NOMO-1 treated with DMSO at 0.1 percent for 48 hours (cell line): ENCODE measurements around the gene IRF2.
A peak's percentile ranks its signal among the peaks of the same experiment; 100 is the strongest.

Source experiments
- DNase-seq: peaks from one replicate; lab custom pipeline; 2025; ENCODE audit not compliant: unreplicated experiment; lab: John Stamatoyannopoulos, UW

The IRF2 gene

GRCh38 chr4:184433258-184433892, 41.0 kb downstream of the IRF2 start:
- peak; percentile 4 for DNase-seq

- no peak for DNase-seq
Measured at GRCh38 chr4:184432127-184432922, 42.0 kb downstream of the IRF2 start.

GRCh38 chr4:184430163-184430562, 44.2 kb downstream of the IRF2 start:
- DNase-seq = no peak

- no peak for DNase-seq
Measured at GRCh38 chr4:184428787-184429186, 45.6 kb downstream of the IRF2 start.

GRCh38 chr4:184427687-184428086, 46.7 kb downstream of the IRF2 start:
- DNase-seq = no peak

- DNase-seq = no peak
Measured at GRCh38 chr4:184427093-184427492, 47.3 kb downstream of the IRF2 start.

GRCh38 chr4:184424993-184425758, 49.2 kb downstream of the IRF2 start:
- DNase-seq = no peak

- no peak for DNase-seq
Measured at GRCh38 chr4:184424279-184424678, 50.1 kb downstream of the IRF2 start.

- DNase-seq = no peak
Measured at GRCh38 chr4:184423003-184423686, 51.2 kb downstream of the IRF2 start.

- no peak for DNase-seq
Measured at GRCh38 chr4:184422378-184422777, 52.0 kb downstream of the IRF2 start.

GRCh38 chr4:184421533-184422155, 52.7 kb downstream of the IRF2 start:
- DNase-seq = peak; percentile 20

GRCh38 chr4:184420881-184421416, 53.4 kb downstream of the IRF2 start:
- DNase-seq = peak; percentile 63

- no peak for DNase-seq
Measured at GRCh38 chr4:184420402-184420801, 53.9 kb downstream of the IRF2 start.

- no peak for DNase-seq
Measured at GRCh38 chr4:184419976-184420375, 54.4 kb downstream of the IRF2 start.

- DNase-seq = peak; percentile 68
Measured at GRCh38 chr4:184417802-184418511, 56.4 kb downstream of the IRF2 start.

- peak; percentile 62 for DNase-seq
Measured at GRCh38 chr4:184416913-184417734, 57.2 kb downstream of the IRF2 start.

GRCh38 chr4:184415071-184415470, 59.3 kb downstream of the IRF2 start:
- no peak for DNase-seq

- DNase-seq = no peak
Measured at GRCh38 chr4:184413261-184414046, 60.9 kb downstream of the IRF2 start.
